AG10803 (cell line): ENCODE results near the gene ASIC5.

Source experiments
- DNase-seq: peaks from one replicate; pipeline ENCODE4 v3.0.0; 2010; ENCODE audit warnings: low read depth
- H3K4me3 ChIP-seq: 2 replicates; pipeline ENCODE4 v1.5.1; 2011; ENCODE audit warnings: mild to moderate bottlenecking, low read length, control low read depth
- TF ChIP-seq, protein P1 (sequence below): conservative IDR thresholded peaks from 2 replicates; pipeline ENCODE4 v1.5.1; 2011; ENCODE audit warnings: mild to moderate bottlenecking, low read length, control low read depth, inconsistent platforms

ASIC5 gene

GRCh38 chr4:155866177-155866576, at the start of gene ASIC5:
TSS of gene ASIC5 (minus strand) at chr4:155866277. CDS start at chr4:155866226, 51 bp downstream.
- TF ChIP-seq, protein P1, sequence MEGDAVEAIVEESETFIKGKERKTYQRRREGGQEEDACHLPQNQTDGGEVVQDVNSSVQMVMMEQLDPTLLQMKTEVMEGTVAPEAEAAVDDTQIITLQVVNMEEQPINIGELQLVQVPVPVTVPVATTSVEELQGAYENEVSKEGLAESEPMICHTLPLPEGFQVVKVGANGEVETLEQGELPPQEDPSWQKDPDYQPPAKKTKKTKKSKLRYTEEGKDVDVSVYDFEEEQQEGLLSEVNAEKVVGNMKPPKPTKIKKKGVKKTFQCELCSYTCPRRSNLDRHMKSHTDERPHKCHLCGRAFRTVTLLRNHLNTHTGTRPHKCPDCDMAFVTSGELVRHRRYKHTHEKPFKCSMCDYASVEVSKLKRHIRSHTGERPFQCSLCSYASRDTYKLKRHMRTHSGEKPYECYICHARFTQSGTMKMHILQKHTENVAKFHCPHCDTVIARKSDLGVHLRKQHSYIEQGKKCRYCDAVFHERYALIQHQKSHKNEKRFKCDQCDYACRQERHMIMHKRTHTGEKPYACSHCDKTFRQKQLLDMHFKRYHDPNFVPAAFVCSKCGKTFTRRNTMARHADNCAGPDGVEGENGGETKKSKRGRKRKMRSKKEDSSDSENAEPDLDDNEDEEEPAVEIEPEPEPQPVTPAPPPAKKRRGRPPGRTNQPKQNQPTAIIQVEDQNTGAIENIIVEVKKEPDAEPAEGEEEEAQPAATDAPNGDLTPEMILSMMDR, result no peak
- no peak for DNase-seq
- H3K4me3 ChIP-seq, result no peak within 1 kb of the TSS

DNA sequence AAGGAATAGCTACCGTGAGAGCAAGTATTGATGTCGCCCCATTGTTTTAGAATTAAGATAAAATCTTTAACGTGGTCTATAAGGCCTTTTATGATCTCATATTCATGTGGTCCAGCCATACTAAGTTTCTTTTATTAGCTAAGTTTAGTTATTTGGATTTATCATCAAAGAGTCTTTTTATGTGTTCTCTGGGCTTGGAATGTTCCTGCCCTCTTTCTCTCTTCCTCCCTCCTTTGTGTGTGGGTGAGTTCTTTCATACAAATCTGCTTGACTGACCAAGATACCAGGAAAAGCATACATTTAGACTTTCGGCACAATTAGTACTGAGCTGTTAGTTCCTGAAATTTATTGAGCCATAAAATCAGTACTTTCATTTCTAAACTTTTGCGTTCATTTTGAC, 48.7 kb upstream of the ASIC5 start:
- TF ChIP-seq, protein P1, result no peak
- no peak for DNase-seq
- H3K4me3 ChIP-seq, result no peak overlapping the region

GRCh38 chr4:155911905-155912304, 45.8 kb upstream of the ASIC5 start:
- H3K4me3 ChIP-seq, result no peak overlapping the region
- no peak for DNase-seq
- TF ChIP-seq, protein P1, result no peak

DNA sequence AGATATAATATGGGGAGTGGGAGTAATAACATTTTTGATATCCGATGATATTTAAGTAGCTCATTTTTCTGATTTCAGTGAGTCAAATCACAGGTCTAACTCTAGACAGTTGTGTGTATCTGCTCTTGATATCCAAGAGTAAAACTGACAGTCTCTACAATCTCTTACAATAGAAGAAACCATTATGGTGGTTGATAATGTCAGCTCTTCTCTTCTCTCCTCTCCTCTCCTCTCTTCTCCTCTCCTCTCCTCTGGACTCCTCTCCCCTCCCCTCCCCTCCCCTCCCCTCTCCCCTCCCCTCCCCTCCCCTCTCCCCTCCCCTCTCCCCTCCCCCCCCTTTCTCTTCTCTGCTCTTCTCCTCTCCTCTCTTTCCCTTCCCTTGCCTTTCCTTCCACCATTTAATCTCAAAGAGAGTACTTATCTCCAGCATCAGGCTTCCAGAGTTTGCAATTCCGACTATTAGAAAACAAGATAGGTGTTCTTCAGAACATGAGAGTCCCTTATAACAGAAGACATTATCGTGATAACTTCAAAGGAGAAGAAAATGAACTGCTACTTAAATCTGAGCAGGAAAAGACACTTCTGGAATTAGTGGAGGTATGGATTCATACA, 43.6 kb upstream of the ASIC5 start:
- H3K4me3 ChIP-seq, result no peak overlapping the region
- DNase-seq, result no peak
- TF ChIP-seq, protein P1, result no peak

DNA sequence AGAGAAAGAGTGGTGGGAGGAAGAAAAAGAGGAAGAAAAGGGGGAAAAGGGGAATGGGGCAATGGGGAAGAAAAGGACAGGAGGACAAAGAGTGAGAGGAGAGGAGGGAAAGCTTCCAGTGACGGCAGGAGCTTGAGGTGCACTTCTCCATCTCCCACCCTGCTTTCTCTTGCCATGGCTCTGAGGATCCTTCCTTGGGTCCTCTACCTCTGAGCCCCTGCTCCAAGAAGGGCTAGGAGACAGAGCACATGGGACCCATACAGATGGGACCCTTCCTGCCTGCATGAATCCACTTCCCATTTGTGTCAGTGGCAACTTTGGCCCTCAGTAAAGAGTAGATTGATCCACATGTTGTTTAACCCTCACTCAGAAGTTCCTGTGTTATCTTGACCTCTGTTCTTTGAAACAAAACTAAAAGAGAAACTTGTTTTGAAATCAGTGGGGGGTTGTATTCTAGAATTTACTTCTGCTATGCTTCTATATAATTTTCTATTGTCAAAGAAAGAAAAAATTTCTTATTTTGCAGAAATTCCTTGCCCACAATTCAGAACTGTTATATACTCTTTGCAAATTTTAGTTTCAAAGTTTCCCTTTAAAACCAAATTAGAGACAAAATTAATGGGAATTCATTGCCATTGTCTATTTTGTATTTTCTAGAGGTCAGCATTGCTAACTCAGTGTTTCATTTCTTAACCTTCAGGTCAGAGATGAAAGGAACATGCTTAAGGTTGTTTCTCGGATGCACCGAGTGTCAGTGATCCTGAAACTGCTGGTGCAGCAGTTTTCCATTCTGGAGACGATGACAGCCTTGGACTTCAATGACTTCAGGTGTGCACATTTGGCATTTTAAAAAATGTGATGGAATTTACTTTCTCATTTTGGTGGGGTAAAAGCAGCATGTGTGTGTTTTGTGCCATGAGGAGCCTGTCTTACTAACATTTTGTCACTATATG, 42.4 kb upstream of the ASIC5 start:
- H3K4me3 ChIP-seq, result no peak overlapping the region
- no peak for DNase-seq
- TF ChIP-seq, protein P1, result no peak

DNA sequence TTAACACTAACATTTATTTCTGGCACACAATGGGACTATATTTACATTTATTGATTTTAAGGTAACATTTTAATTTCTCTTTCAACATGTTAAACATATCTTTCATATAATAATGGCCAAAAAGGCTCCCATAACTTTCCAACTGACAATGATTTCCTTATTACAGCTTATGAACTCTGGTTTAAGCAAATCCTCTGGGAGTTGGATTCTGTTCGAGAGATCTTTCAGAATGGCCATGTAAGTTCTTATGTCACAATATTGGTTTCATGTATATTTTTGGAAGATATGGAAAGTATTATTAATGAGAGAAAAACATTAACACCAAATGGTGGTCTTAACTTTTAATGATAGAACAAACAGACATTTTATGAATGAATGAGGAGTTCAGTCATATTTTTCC, 41.5 kb upstream of the ASIC5 start:
- H3K4me3 ChIP-seq, result no peak overlapping the region
- TF ChIP-seq, protein P1, result no peak
- DNase-seq, result no peak
